ENCODE results near the gene TDRD6.

TDRD6 gene

GRCh38 chr6:46744159-46744725 is 56.6 kb downstream of the TDRD6 start:
- peak; percentile 78 to 80 (median 79) for DNase-seq

- DNase-seq, result no peak
These were observed 58.3 kb downstream of the TDRD6 start for GRCh38 chr6:46745973-46746372.

GRCh38 chr6:46746696-46747095 is 59.0 kb downstream of the TDRD6 start, which contains the start of gene ANKRD66:
TSS of gene ANKRD66 (plus strand) at chr6:46746933. CDS start at chr6:46751949, 5,016 bp downstream.
- no peak for DNase-seq

GRCh38 chr6:46748940-46749503 is 61.3 kb downstream of the TDRD6 start:
- DNase-seq, result no peak

GRCh38 chr6:46749731-46750130 is 62.0 kb downstream of the TDRD6 start:
- DNase-seq, result no peak

- no peak for DNase-seq
These were observed 64.0 kb downstream of the TDRD6 start for GRCh38 chr6:46751658-46752057.
